GM21390 (cell line): Measurements from ENCODE around the gene OSCP1.
"Not testable (repeated sequence)": the region's sequence is repeated elsewhere in the genome, so short reads cannot be mapped to it uniquely, and the experiment has no call there.

ENCODE experiments used
- ATAC-seq: cut with Tn5 transposase; IDR thresholded peaks from one replicate; pipeline ENCODE4 v1.9.1; 2021; ENCODE audit not compliant: unreplicated experiment

The OSCP1 gene

GRCh38 chr1:36450270-36450918 is at the start of gene OSCP1:
Gene OSCP1 (minus strand): TSS chr1:36450451. CDS start chr1:36450369, 82 bp downstream.
- peak; percentile 97 for ATAC-seq

GRCh38 chr1:36497207-36497606 is 47.0 kb upstream of the OSCP1 start:
- no peak for ATAC-seq

- ATAC-seq: no peak
Observed at GRCh38 chr1:36494971-36495370, 44.7 kb upstream of the OSCP1 start.

- no peak for ATAC-seq
Observed at GRCh38 chr1:36493524-36493923, 43.3 kb upstream of the OSCP1 start.

- no peak for ATAC-seq
Observed at GRCh38 chr1:36492491-36492890, 42.2 kb upstream of the OSCP1 start.

- ATAC-seq: not testable (repeated sequence)
Observed at GRCh38 chr1:36489258-36490051, 39.2 kb upstream of the OSCP1 start.

- ATAC-seq: no peak
Observed at GRCh38 chr1:36487906-36488305, 37.7 kb upstream of the OSCP1 start.

GRCh38 chr1:36487336-36487725 is 37.1 kb upstream of the OSCP1 start:
- not testable (repeated sequence) for ATAC-seq

- no peak for ATAC-seq
Observed at GRCh38 chr1:36486439-36487335, 36.4 kb upstream of the OSCP1 start.

- ATAC-seq: no peak
Observed at GRCh38 chr1:36486093-36486438, 35.8 kb upstream of the OSCP1 start.

- ATAC-seq: no peak
Observed at GRCh38 chr1:36484099-36484498, 33.8 kb upstream of the OSCP1 start.

- ATAC-seq: no peak
Observed at GRCh38 chr1:36482724-36483388, 32.6 kb upstream of the OSCP1 start, which contains the start of gene CSF3R. Gene CSF3R (minus strand): TSS chr1:36482913. CDS start chr1:36479496, 3,417 bp downstream.

GRCh38 chr1:36481771-36482723 is 31.8 kb upstream of the OSCP1 start:
- no peak for ATAC-seq

GRCh38 chr1:36481091-36481490 is 30.8 kb upstream of the OSCP1 start:
- ATAC-seq: no peak

GRCh38 chr1:36480161-36480560 is 29.9 kb upstream of the OSCP1 start:
- ATAC-seq: no peak

GRCh38 chr1:36479505-36480051 is 29.3 kb upstream of the OSCP1 start:
- no peak for ATAC-seq

GRCh38 chr1:36477615-36478014 is 27.4 kb upstream of the OSCP1 start:
- ATAC-seq: not testable (repeated sequence)

GRCh38 chr1:36476945-36477344 is 26.7 kb upstream of the OSCP1 start:
- ATAC-seq: no peak

- no peak for ATAC-seq
Observed at GRCh38 chr1:36475910-36476604, 25.8 kb upstream of the OSCP1 start.
